Fibroblast of lung (primary cell): ENCODE data around the gene EDN2. TPM values are rescaled to one million over a fixed set of nuclear protein-coding genes. Genes with fewer than 3 reads are reported as not detected.

Experiments
- DNase-seq, 2 donors: peaks; one replicate each; pipeline versions ENCODE4 v3.0.0 to v3.0.0-alpha.2; 2010; ENCODE audit warnings: low read depth in 2 of 2
- H2AFZ ChIP-seq: 2 replicates; pipeline ENCODE4 v1.5.1; 2012; ENCODE audit warnings: low read length, control low read depth, inconsistent platforms
- H3K27ac ChIP-seq: 2 replicates; pipeline ENCODE4 v1.5.1; 2011; ENCODE audit warnings: low read length, control low read depth; ENCODE audit not compliant: insufficient read depth
- H3K27me3 ChIP-seq: 2 replicates; pipeline ENCODE4 v1.5.1; 2011; ENCODE audit warnings: mild to moderate bottlenecking, low read length; ENCODE audit not compliant: control insufficient read depth, insufficient read depth
- H3K36me3 ChIP-seq: 2 replicates; pipeline ENCODE4 v1.5.1; 2011; ENCODE audit warnings: low read length; ENCODE audit not compliant: control insufficient read depth, insufficient read depth
- H3K4me1 ChIP-seq: 2 replicates; pipeline ENCODE4 v1.5.1; 2011; ENCODE audit warnings: low read length; ENCODE audit not compliant: control insufficient read depth, insufficient read depth; ENCODE audit errors: extremely low read depth
- H3K4me2 ChIP-seq: 2 replicates; pipeline ENCODE4 v1.5.1; 2011; ENCODE audit warnings: low read length, control low read depth; ENCODE audit not compliant: insufficient read depth; ENCODE audit errors: extremely low read depth
- H3K4me3 ChIP-seq, 4 experiments: fragments of 200-600 bp in 1 of 4; sonication (generic) in 1 of 4; replicated peaks in 1 of 4; 2 replicates each; pipeline ENCODE4 v1.5.1; 2011 to 2016; ENCODE audit warnings: low read length in 4 of 4, low read depth in 3 of 4, mild to moderate bottlenecking in 3 of 4, control low read depth in 2 of 4, inconsistent platforms in 1 of 4, mixed read lengths in 1 of 4; ENCODE audit not compliant: insufficient read depth in 1 of 4; ENCODE audit errors: control extremely low read depth in 1 of 4
- H3K79me2 ChIP-seq: 2 replicates; pipeline ENCODE4 v1.5.1; 2012; ENCODE audit warnings: mild to moderate bottlenecking, low read length, inconsistent platforms; ENCODE audit not compliant: control insufficient read depth, insufficient read depth
- H3K9ac ChIP-seq: 2 replicates; pipeline ENCODE4 v1.5.1; 2011; ENCODE audit warnings: mild to moderate bottlenecking, low read length, control low read depth; ENCODE audit not compliant: insufficient read depth
- H3K9me3 ChIP-seq: 2 replicates; pipeline ENCODE4 v1.5.1; 2012; ENCODE audit warnings: low read depth, low read length; ENCODE audit not compliant: control insufficient read depth, insufficient read depth
- H4K20me1 ChIP-seq: 2 replicates; pipeline ENCODE4 v1.5.1; 2011; ENCODE audit warnings: low read length; ENCODE audit not compliant: control insufficient read depth, insufficient read depth; ENCODE audit errors: extremely low read depth
- CTCF ChIP-seq, 2 donors: IDR thresholded peaks in 1 of 2; conservative IDR thresholded peaks in 1 of 2; 1 replicate in 1 of 2; 2 replicates in 1 of 2; pipeline ENCODE4 v1.5.1; 2011 to 2012; ENCODE audit warnings: low read length in 2 of 2, control low read depth in 1 of 2, inconsistent platforms in 1 of 2, low read depth in 1 of 2, mild to moderate bottlenecking in 1 of 2
- EZH2 ChIP-seq: IDR thresholded peaks from 2 replicates; pipeline ENCODE4 v1.5.1; 2012; ENCODE audit warnings: low read length, control low read depth, mild to moderate bottlenecking; ENCODE audit errors: missing control alignments
- polyA plus RNA-seq, 2 donors: library from polyadenylated mRNA; depleted of rRNA in 1 of 2; stranded (reverse) in 1 of 2; unstranded in 1 of 2; fragments of >200 nt; gene quantifications; 2 replicates each; pipeline ENCODE4 v1.2.1, GENCODE V29; 2011 to 2012; ENCODE audit warnings: missing spikeins in 1 of 2
- total RNA-seq: library from RNA; depleted of rRNA; stranded (reverse); fragments of >200 nt; gene quantifications from 2 replicates; pipeline ENCODE4 v1.2.1, GENCODE V29; 2014

EDN2 gene
- total and polyA plus RNA-seq, 2 donors (not counting 1 experiment from before 2014, with no cell fraction given): not detected

GRCh38 chr1:41444246-41444645, 40.2 kb downstream of the EDN2 start:
- H3K27ac ChIP-seq: no peak overlapping the region
- no peak overlapping the region for H2AFZ ChIP-seq
- H3K79me2 ChIP-seq: no peaks in the 10 kb centered on the region
- no peaks in the 10 kb centered on the region for H4K20me1 ChIP-seq
- H3K4me3 ChIP-seq: no peak overlapping the region
- no peaks in the 10 kb centered on the region for H3K4me1 ChIP-seq
- TF ChIP-seq CTCF (conservative IDR thresholded peaks at IDR 0.05 in 1 of 2, IDR thresholded peaks at IDR 0.05 in 1 of 2; ENCODE audit: low read depth in 1 of 2, low read length in 2 of 2): peak in 1 of 2 donors; percentile 12
- TF ChIP-seq EZH2: no peak
- H3K9me3 ChIP-seq: no peaks in the 10 kb centered on the region
- H3K9ac ChIP-seq: no peak overlapping the region
- DNase-seq: no peak
- H3K4me2 ChIP-seq: no peak overlapping the region
- H3K27me3 ChIP-seq: no peaks in the 10 kb centered on the region
- no peaks in the 10 kb centered on the region for H3K36me3 ChIP-seq

GRCh38 chr1:41442697-41443251, 41.7 kb downstream of the EDN2 start:
- Histone ChIP-seq H3K36me3 (no peaks in the 10 kb centered on the region), H3K79me2 (no peaks in the 10 kb centered on the region), H2AFZ (no peak overlapping the region), H3K9me3 (no peaks in the 10 kb centered on the region), H3K4me3 (no peak overlapping the region), H3K27me3 (peaks cover 2% of the 10 kb centered on the region), H4K20me1 (no peaks in the 10 kb centered on the region), H3K9ac (no peak overlapping the region), H3K27ac (no peak overlapping the region), H3K4me1 (no peaks in the 10 kb centered on the region), H3K4me2 (no peak overlapping the region)
- DNase-seq: peak in 1 of 2 donors; percentile 64
- no peak for TF ChIP-seq CTCF (conservative IDR thresholded peaks at IDR 0.05 in 1 of 2, IDR thresholded peaks at IDR 0.05 in 1 of 2; ENCODE audit: low read depth in 1 of 2, low read length in 2 of 2)
- TF ChIP-seq EZH2: no peak

- Histone ChIP-seq H2AFZ (no peak overlapping the region), H3K27me3 (peaks cover 2% of the 10 kb centered on the region), H4K20me1 (no peaks in the 10 kb centered on the region), H3K4me1 (no peaks in the 10 kb centered on the region), H3K4me2 (no peak overlapping the region), H3K79me2 (no peaks in the 10 kb centered on the region), H3K4me3 (no peak overlapping the region), H3K36me3 (no peaks in the 10 kb centered on the region), H3K27ac (no peak overlapping the region), H3K9me3 (no peaks in the 10 kb centered on the region), H3K9ac (no peak overlapping the region)
- DNase-seq: no peak
- no peak for TF ChIP-seq CTCF (conservative IDR thresholded peaks at IDR 0.05 in 1 of 2, IDR thresholded peaks at IDR 0.05 in 1 of 2; ENCODE audit: low read depth in 1 of 2, low read length in 2 of 2)
Observed at GRCh38 chr1:41440321-41441085, 44.0 kb downstream of the EDN2 start.
